Measurements from ENCODE around the gene NPAS3.

The NPAS3 gene

GRCh38 chr14:33457617-33458016 is 518.9 kb downstream of the NPAS3 start:
- Mint-ChIP-seq H3K27me3 (no peaks in the 10 kb centered on the region), H3K9me3 (no peaks in the 10 kb centered on the region), H3K27ac (no peak overlapping the region), H3K4me3 (no peak overlapping the region), H3K4me1 (peaks cover 7% of the 10 kb centered on the region)
- ATAC-seq (no peak), DNase-seq (no peak)

- Mint-ChIP-seq H3K27me3 (no peaks in the 10 kb centered on the region), H3K4me3 (no peak overlapping the region), H3K9me3 (no peaks in the 10 kb centered on the region), H3K27ac (no peak overlapping the region), H3K4me1 (no peaks in the 10 kb centered on the region)
- no peak for DNase-seq
- no peak for ATAC-seq
Observed at GRCh38 chr14:33460164-33460563, 521.5 kb downstream of the NPAS3 start.

DNA sequence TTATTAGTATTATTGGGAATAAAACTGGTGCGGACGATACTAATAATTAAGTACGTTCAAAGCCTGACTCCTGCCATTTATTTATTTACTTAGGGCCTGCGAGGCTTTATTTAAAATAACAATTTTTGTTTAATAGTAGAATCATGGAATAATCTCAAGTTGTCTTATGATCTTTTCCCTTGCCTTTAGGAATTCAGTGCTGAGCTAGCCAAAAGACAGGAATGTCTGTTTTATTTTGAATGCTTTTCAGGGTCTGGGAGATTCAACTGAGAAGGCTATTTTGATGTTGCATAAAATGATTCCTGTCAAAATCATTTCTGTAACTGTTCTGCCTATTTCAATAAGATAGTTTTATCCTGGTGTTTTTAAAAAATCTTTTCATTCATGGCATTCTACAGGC is 522.4 kb downstream of the NPAS3 start:
- H3K4me3 Mint-ChIP-seq = no peak overlapping the region
- DNase-seq (no peak), ATAC-seq (no peak)
- H3K4me1 Mint-ChIP-seq = no peaks in the 10 kb centered on the region
- H3K27ac Mint-ChIP-seq = no peak overlapping the region
- H3K27me3 Mint-ChIP-seq = no peaks in the 10 kb centered on the region
- no peaks in the 10 kb centered on the region for H3K9me3 Mint-ChIP-seq

GRCh38 chr14:33463731-33464130 is 525.1 kb downstream of the NPAS3 start:
- ATAC-seq (no peak), DNase-seq (no peak)
- H3K27me3 Mint-ChIP-seq = no peaks in the 10 kb centered on the region
- no peak overlapping the region for H3K27ac Mint-ChIP-seq
- no peaks in the 10 kb centered on the region for H3K9me3 Mint-ChIP-seq
- no peaks in the 10 kb centered on the region for H3K4me1 Mint-ChIP-seq
- H3K4me3 Mint-ChIP-seq = no peak overlapping the region

DNA sequence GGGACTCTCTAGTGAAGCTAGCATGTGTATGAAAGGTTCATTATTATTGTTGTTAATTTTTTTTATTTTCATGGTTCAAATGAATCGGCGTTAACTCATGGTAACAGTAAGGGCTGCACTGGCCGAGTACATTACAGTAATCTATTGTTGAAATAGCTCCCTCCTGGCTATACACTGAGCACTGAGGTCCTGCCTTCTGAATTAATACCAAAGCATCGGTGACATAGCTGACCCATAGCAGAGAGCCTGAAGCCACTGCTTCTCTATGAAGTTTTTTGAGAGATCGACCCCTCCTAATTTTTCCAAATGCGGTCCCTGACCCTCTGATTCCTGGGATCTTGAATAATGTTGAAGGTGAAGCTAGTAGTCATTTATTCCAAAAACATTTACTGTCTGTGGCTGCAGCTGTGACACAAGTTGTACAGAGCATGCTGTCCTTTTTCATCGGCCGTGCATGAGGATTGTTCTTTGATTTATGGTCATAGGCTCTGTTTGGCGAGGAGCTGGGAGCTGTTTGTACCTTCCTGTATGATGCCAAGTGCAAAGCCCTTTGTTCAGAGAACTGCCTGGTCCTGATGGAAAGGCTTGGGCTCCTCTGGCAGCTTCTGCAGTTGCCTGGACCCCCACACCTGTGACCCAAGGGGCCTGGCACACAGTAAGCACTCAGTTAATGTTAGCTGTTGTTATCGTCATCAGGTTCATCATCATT is 525.7 kb downstream of the NPAS3 start:
- no peaks in the 10 kb centered on the region for H3K27me3 Mint-ChIP-seq
- H3K4me3 Mint-ChIP-seq = no peak overlapping the region
- ATAC-seq (no peak), DNase-seq (no peak)
- H3K4me1 Mint-ChIP-seq = no peaks in the 10 kb centered on the region
- H3K9me3 Mint-ChIP-seq = no peaks in the 10 kb centered on the region
- H3K27ac Mint-ChIP-seq = no peak overlapping the region

DNA sequence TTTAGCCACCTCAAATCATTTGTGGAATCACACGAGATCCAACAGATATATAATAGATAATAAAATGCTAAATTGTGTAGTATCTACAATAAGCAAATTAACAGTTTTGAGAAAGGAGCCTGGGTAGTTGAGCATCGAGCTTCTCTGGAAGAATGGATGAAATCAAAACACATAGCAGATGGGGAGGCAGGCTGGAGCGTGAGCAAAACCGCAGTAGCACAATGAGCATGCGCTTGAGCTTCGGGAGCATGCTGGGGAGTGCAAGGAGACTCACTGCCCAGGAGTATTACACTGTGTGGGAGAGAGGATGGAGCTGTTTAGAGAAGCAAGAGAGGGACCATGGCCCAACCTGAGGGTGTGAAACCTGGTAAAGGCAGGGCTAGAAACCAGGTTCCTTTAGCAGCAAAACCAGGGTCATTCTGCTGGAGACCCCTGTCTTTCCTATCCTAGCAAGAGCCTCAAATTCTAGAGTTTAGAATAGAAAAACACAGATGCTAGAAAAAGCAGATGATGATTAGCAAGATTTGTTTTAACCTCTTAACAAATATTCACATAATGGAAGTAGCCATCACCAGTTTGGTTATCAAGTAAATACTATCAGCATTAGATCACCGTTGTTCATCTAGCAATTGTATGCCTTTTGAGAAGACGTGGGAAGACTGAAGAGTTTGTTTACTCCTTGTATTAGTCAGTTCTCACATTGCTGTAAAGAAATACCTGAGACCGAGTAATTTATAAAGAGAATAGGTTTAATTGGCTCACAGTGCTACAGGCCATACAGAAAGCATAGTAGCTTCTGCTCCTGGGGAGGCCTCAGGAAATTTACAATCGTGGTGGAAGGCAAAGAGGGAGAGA is 527.4 kb downstream of the NPAS3 start:
- DNase-seq = no peak
- H3K27me3 Mint-ChIP-seq = no peaks in the 10 kb centered on the region

GRCh38 chr14:33467971-33468370 is 529.3 kb downstream of the NPAS3 start:
- ATAC-seq = no peak

More for the DNA sequence above, 527.4 kb downstream of the NPAS3 start:
- ATAC-seq = no peak
- Mint-ChIP-seq H3K9me3 (no peaks in the 10 kb centered on the region), H3K27ac (no peak overlapping the region), H3K4me1 (no peaks in the 10 kb centered on the region), H3K4me3 (no peak overlapping the region)

GRCh38 chr14:33469898-33470297 is 531.2 kb downstream of the NPAS3 start:
- no peak overlapping the region for H3K27ac Mint-ChIP-seq
- ATAC-seq (no peak), DNase-seq (no peak)
- H3K9me3 Mint-ChIP-seq = no peaks in the 10 kb centered on the region
- H3K27me3 Mint-ChIP-seq = no peaks in the 10 kb centered on the region
- H3K4me3 Mint-ChIP-seq = no peak overlapping the region
- no peaks in the 10 kb centered on the region for H3K4me1 Mint-ChIP-seq

More at GRCh38 chr14:33467971-33468370, 529.3 kb downstream of the NPAS3 start:
- Mint-ChIP-seq H3K27ac (no peak overlapping the region), H3K4me1 (no peaks in the 10 kb centered on the region), H3K9me3 (no peaks in the 10 kb centered on the region), H3K4me3 (no peak overlapping the region), H3K27me3 (no peaks in the 10 kb centered on the region)
- DNase-seq = no peak

- peak overlapping the region in 1 of 2 donors; percentile 38 for H3K27ac Mint-ChIP-seq
- H3K4me1 Mint-ChIP-seq = no peaks in the 10 kb centered on the region
- no peak overlapping the region for H3K4me3 Mint-ChIP-seq
- no peak for DNase-seq
- H3K9me3 Mint-ChIP-seq = no peaks in the 10 kb centered on the region
- H3K27me3 Mint-ChIP-seq = no peaks in the 10 kb centered on the region
- ATAC-seq = no peak
Observed at GRCh38 chr14:33471776-33472175, 533.1 kb downstream of the NPAS3 start.

DNA sequence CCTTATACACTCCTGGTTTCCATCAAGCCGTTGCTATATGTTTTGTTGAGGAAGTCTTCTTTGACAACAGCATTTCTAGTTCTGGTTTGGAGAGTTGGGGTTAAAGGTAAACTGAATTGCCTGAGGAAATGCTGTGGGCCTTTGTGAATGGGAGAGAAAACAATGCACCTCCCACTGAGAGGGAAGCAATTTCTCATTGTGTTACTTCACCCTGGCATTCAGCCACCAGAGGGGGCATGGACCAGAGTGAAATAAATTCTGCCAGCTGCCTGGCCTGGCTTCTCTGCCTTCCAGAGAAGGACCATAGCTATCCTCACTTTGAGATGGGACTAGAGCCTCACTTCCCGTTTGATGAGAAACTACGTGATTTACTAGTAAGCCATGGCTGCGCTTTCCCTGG is 536.9 kb downstream of the NPAS3 start:
- Mint-ChIP-seq H3K4me1 (no peaks in the 10 kb centered on the region), H3K9me3 (no peaks in the 10 kb centered on the region), H3K4me3 (no peak overlapping the region), H3K27me3 (peaks cover 10% of the 10 kb centered on the region), H3K27ac (no peak overlapping the region)
- peak in 1 of 2 donors; percentile 2 for DNase-seq
- no peak for ATAC-seq

DNA sequence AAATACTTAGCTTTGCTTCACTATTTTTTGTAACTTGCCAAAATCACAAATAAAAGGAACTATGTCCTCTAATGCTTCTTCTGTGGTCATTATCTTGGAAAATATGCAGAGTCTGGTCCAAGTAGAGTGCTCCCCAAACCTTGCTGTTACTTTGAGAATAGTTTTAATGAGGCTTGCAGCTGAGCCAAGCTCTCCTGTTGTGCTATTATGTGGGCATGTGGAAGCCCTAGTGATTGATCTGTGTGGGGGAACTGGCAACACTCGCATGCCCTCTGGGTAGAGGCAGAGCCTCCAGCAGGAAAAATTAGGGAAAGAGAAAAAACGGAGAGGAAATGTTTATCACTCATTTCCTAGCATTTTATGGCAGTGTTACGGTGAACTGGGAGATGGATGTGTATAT is 539.1 kb downstream of the NPAS3 start:
- H3K9me3 Mint-ChIP-seq = no peaks in the 10 kb centered on the region
- H3K4me1 Mint-ChIP-seq = no peaks in the 10 kb centered on the region
- H3K4me3 Mint-ChIP-seq = no peak overlapping the region
- no peak overlapping the region for H3K27ac Mint-ChIP-seq
- ATAC-seq (no peak), DNase-seq (no peak)
- H3K27me3 Mint-ChIP-seq = peaks cover 10% of the 10 kb centered on the region

DNA sequence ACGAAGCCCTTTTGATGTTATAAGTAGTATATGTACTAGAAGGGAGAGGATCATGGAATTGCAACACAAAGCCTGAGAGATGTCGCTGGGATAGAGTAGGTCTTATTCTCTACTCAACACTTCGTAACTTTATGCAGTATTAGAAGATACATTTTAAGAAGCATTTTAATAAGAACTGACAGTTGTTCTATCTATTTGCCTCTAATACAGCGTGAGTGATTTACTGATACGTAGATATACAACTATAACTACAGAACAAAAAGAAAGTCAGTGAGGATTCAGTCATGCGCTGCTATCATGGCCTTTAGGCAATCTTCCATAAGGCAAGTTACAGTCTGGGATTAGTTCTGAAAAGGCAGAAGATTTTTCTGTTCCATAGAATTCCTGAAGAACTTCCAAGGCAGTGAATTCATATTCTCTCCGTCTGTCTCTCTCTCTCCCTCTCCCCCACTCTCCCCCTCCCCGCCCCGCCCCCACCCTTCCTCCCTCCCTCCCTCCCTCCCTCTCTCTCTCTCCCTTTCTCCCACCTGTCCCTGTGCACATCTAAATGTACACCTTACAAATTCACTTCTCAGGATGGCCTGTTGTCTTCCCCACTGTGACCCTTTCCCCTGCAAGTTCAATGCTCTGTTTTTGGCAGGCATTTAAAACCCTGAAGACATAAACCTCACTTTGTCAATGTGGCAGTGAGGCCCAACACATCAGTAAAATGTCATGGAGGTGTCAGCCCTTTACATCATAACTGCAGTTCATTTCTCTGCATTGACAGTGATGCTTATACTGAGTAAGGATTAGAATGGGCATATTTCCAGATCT is 541.6 kb downstream of the NPAS3 start:
- peaks cover 26% of the 10 kb centered on the region for H3K27me3 Mint-ChIP-seq
- H3K4me1 Mint-ChIP-seq = no peaks in the 10 kb centered on the region
- no peak for ATAC-seq
- H3K27ac Mint-ChIP-seq = no peak overlapping the region
- H3K9me3 Mint-ChIP-seq = no peaks in the 10 kb centered on the region
- DNase-seq = no peak
- H3K4me3 Mint-ChIP-seq = no peak overlapping the region

DNA sequence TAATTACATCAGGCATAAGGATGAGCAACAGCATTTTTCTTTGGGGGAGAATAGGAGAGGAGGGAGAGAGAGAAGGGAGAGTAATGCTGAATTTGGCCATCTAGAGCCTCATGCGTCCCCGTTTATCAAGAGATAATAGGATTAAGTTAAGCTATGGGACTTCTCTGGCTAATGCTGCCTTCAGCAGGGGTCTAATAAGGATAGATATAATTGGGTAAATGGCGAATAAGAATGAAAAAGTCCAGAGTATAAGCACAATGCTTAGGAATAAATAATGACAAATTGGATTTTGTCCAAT is 542.2 kb downstream of the NPAS3 start:
- no peaks in the 10 kb centered on the region for H3K9me3 Mint-ChIP-seq
- no peak for DNase-seq
- no peak overlapping the region for H3K27ac Mint-ChIP-seq
- ATAC-seq = no peak
- H3K4me3 Mint-ChIP-seq = no peak overlapping the region
- H3K4me1 Mint-ChIP-seq = no peaks in the 10 kb centered on the region
- H3K27me3 Mint-ChIP-seq = peaks cover 31% of the 10 kb centered on the region

GRCh38 chr14:33483110-33483509 is 544.4 kb downstream of the NPAS3 start:
- Mint-ChIP-seq H3K27me3 (peaks cover 25% of the 10 kb centered on the region), H3K9me3 (no peaks in the 10 kb centered on the region), H3K4me3 (no peak overlapping the region), H3K4me1 (no peaks in the 10 kb centered on the region), H3K27ac (no peak overlapping the region)
- ATAC-seq (no peak), DNase-seq (no peak)

- Mint-ChIP-seq H3K27me3 (peaks cover 25% of the 10 kb centered on the region), H3K27ac (no peak overlapping the region), H3K4me3 (no peak overlapping the region), H3K9me3 (no peaks in the 10 kb centered on the region), H3K4me1 (no peaks in the 10 kb centered on the region)
- ATAC-seq = no peak
- no peak for DNase-seq
Observed at GRCh38 chr14:33483541-33483940, 544.9 kb downstream of the NPAS3 start.

- no peaks in the 10 kb centered on the region for H3K4me1 Mint-ChIP-seq
- H3K9me3 Mint-ChIP-seq = no peaks in the 10 kb centered on the region
- no peak overlapping the region for H3K4me3 Mint-ChIP-seq
- DNase-seq (no peak), ATAC-seq (no peak)
- H3K27ac Mint-ChIP-seq = no peak overlapping the region
- H3K27me3 Mint-ChIP-seq = peaks cover 25% of the 10 kb centered on the region
Observed at GRCh38 chr14:33484264-33484663, 545.6 kb downstream of the NPAS3 start.
